ENCODE measurements around the gene SPDYE5. TPM values are rescaled to one million over a fixed set of nuclear protein-coding genes. Genes with fewer than 3 reads are reported as not detected.
"Not testable (repeated sequence)": the region's sequence is repeated elsewhere in the genome, so short reads cannot be mapped to it uniquely, and the experiment has no call there.

SPDYE5 gene
- total and polyA plus RNA-seq, 2 of the 4 experiments (the other 2 are of a cell fraction): not detected

DNA sequence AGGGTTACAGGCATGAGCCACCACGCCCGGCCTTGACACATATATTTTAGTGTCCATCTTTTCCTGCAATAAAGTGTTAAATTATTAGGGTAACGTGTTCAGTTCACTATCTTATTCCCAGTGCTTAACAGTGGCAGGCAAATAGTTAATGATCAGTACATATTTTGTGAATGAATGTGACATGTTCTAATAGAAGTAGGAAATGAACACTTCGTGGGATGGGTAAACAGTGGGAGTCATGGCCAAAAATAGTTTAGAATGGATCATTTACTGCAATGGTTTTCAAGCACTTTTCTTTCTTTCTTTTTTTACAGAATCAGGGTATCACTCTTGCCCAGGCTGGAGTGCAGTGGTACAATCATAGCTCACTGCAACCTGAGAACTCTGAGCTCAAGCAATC, 22.0 kb upstream of the SPDYE5 start:
- H2BK15ac ChIP-seq (ENCODE audit: low read depth, low read length); H3K4me2 ChIP-seq (ENCODE audit: low read depth, low read length); H3K79me1 ChIP-seq (ENCODE audit: low read depth in 1 of 2, low read length in 2 of 2); H3K14ac ChIP-seq (replicated peaks; ENCODE audit: low read depth, low read length); DNase-seq; H3K27me3 ChIP-seq (ENCODE audit: control insufficient read depth, insufficient read depth, low read length); H3K9ac ChIP-seq (ENCODE audit: low read depth, low read length); POLR2A ChIA-PET (ENCODE audit: unreplicated experiment); H3K4me1 ChIP-seq (ENCODE audit: control insufficient read depth, insufficient read depth, low read length); H3K23ac ChIP-seq (ENCODE audit: low read depth, low read length); in situ Hi-C loops (cut with MboI; ENCODE audit: low sequenced_read_pairs); H2BK20ac ChIP-seq (ENCODE audit: low read depth, low read length); H4K91ac ChIP-seq (ENCODE audit: insufficient read depth, low read depth, low read length); BruUV-seq (replicated peaks); H3K9me1 ChIP-seq (ENCODE audit: insufficient read depth, low read length); H2AK5ac ChIP-seq (ENCODE audit: low read depth, low read length); H4K8ac ChIP-seq (ENCODE audit: low read depth in 2 of 2, low read length in 2 of 2); H2BK120ac ChIP-seq (ENCODE audit: low read depth, low read length); H3K9me3 ChIP-seq (ENCODE audit: control insufficient read depth, insufficient read depth, low read length); H2AK9ac ChIP-seq (replicated peaks; ENCODE audit: low read depth, low read length, poor library complexity); H3K27ac ChIP-seq (ENCODE audit: insufficient read depth, low read length); H4K5ac ChIP-seq (ENCODE audit: low read depth, low read length); H3K18ac ChIP-seq (ENCODE audit: low read depth, low read length); H3K4ac ChIP-seq (ENCODE audit: low read depth, low read length); H2AFZ ChIP-seq (replicated peaks; ENCODE audit: low read length, poor library complexity); H3K56ac ChIP-seq (ENCODE audit: extremely low read depth, insufficient read depth, low read length); dilution Hi-C loops (cut with HindIII; ENCODE audit: low sequenced_read_pairs, unreplicated experiment); intact Hi-C loops (cut with micrococcal nuclease); H2BK5ac ChIP-seq (ENCODE audit: low read depth, low read length, poor library complexity, severe bottlenecking); H4K20me1 ChIP-seq (ENCODE audit: insufficient read depth, low read length); H3K4me3 ChIP-seq (ENCODE audit: insufficient read depth, low read depth, low read length); CTCF ChIA-PET: not testable (repeated sequence)
- peak; percentile 75 for ATAC-seq (ENCODE audit: low read depth)
- WGBS, 2 experiments (ENCODE audit: extremely low coverage in 2 of 2, insufficient read length in 1 of 2): no CpG with 5 or more reads among the region's 4 CpGs
- H3K36me3 ChIP-seq (ENCODE audit: control insufficient read depth, insufficient read depth, low read length): peaks cover 24% of the 10 kb centered on the region

DNA sequence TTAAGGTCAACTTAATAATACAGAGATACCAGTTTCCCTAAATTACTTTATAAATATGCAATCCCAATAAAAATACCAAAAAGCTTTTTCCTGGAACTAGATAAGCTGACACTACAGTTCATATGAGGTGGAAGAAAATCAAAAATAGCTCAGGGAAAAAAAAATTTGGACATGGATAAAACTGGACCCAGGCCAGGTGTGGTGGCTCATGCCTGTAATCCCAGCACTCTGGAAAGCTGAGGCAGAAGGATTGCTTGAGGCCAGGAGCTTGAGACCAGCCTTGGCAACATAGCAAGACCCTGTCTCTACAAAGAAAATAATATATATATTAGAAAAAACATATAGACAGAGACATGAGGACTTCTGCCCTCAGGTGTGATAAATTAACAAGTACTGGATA, 14.7 kb upstream of the SPDYE5 start:
- dilution Hi-C loops (cut with HindIII; ENCODE audit: low sequenced_read_pairs, unreplicated experiment); H4K91ac ChIP-seq (ENCODE audit: insufficient read depth, low read depth, low read length); H3K4me3 ChIP-seq (ENCODE audit: insufficient read depth, low read depth, low read length); H2BK20ac ChIP-seq (ENCODE audit: low read depth, low read length); H3K79me1 ChIP-seq (ENCODE audit: low read depth in 1 of 2, low read length in 2 of 2); H2BK5ac ChIP-seq (ENCODE audit: low read depth, low read length, poor library complexity, severe bottlenecking); H2AFZ ChIP-seq (replicated peaks; ENCODE audit: low read length, poor library complexity); H3K18ac ChIP-seq (ENCODE audit: low read depth, low read length); H3K23ac ChIP-seq (ENCODE audit: low read depth, low read length); H3K4ac ChIP-seq (ENCODE audit: low read depth, low read length); H3K56ac ChIP-seq (ENCODE audit: extremely low read depth, insufficient read depth, low read length); H3K9me1 ChIP-seq (ENCODE audit: insufficient read depth, low read length); H3K4me1 ChIP-seq (ENCODE audit: control insufficient read depth, insufficient read depth, low read length); H3K27ac ChIP-seq (ENCODE audit: insufficient read depth, low read length); H3K36me3 ChIP-seq (ENCODE audit: control insufficient read depth, insufficient read depth, low read length); DNase-seq; in situ Hi-C loops (cut with MboI; ENCODE audit: low sequenced_read_pairs); H4K8ac ChIP-seq (ENCODE audit: low read depth in 2 of 2, low read length in 2 of 2); ATAC-seq (ENCODE audit: low read depth); H3K9me3 ChIP-seq (ENCODE audit: control insufficient read depth, insufficient read depth, low read length); H4K20me1 ChIP-seq (ENCODE audit: insufficient read depth, low read length); H2BK15ac ChIP-seq (ENCODE audit: low read depth, low read length); H4K5ac ChIP-seq (ENCODE audit: low read depth, low read length); H3K4me2 ChIP-seq (ENCODE audit: low read depth, low read length); POLR2A ChIA-PET (ENCODE audit: unreplicated experiment); intact Hi-C loops (cut with micrococcal nuclease); H2BK120ac ChIP-seq (ENCODE audit: low read depth, low read length); H3K9ac ChIP-seq (ENCODE audit: low read depth, low read length); CTCF ChIA-PET; H3K14ac ChIP-seq (replicated peaks; ENCODE audit: low read depth, low read length); H3K27me3 ChIP-seq (ENCODE audit: control insufficient read depth, insufficient read depth, low read length); H2AK9ac ChIP-seq (replicated peaks; ENCODE audit: low read depth, low read length, poor library complexity); H2AK5ac ChIP-seq (ENCODE audit: low read depth, low read length); BruUV-seq (replicated peaks): not testable (repeated sequence)
